Measurements from ENCODE around the gene EFNA5.

Gene EFNA5

DNA sequence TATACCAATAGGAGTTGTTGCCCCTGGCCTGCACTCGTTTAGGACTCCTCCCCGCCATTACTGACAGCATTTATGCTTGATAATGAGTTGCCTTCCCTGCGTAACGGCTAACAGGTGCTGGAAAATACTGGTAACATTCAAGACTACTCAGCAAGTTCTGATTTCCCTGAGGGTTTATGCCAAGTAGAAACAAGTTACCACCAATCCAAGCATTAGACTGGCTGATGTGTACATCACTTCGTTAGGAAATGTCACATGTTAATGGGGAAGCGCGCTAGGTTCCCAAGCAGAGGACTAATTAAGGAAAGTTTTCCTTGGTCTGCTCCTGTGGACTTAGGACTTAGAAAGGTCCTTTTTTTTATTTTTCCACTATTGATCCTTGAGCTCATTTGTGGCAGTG, 302.1 kb downstream of the EFNA5 start:
- no peak for ATAC-seq
- TF ChIP-seq CSRNP3 (CRISPR knock-in tag; IDR thresholded peaks at IDR 0.05), result no peak
- no peak for TF ChIP-seq GLIS3 (CRISPR knock-in tag; IDR thresholded peaks at IDR 0.05)
- TF ChIP-seq ZNF8 (CRISPR knock-in tag; IDR thresholded peaks at IDR 0.05), result no peak
- TF ChIP-seq ZNF565 (CRISPR knock-in tag; conservative IDR thresholded peaks at IDR 0.05; ENCODE audit: low read depth), result no peak
- no peak for TF ChIP-seq RARB (CRISPR knock-in tag; IDR thresholded peaks at IDR 0.05)
- TF ChIP-seq ZC3H10 (CRISPR knock-in tag; IDR thresholded peaks at IDR 0.05), result no peak

- TF ChIP-seq ZC3H10 (CRISPR knock-in tag; IDR thresholded peaks at IDR 0.05), result no peak
- no peak for TF ChIP-seq ARNTL (CRISPR knock-in tag; IDR thresholded peaks at IDR 0.05; ENCODE audit: borderline replicate concordance, low read depth)
- no peak for TF ChIP-seq ZNF70 (CRISPR knock-in tag; IDR thresholded peaks at IDR 0.05)
- TF ChIP-seq RARB (CRISPR knock-in tag; IDR thresholded peaks at IDR 0.05), result no peak
- TF ChIP-seq CSDC2 (CRISPR knock-in tag; IDR thresholded peaks at IDR 0.05), result no peak
- no peak for TF ChIP-seq OSR1 (CRISPR knock-in tag; IDR thresholded peaks at IDR 0.05)
- no peak for ATAC-seq
Observed at GRCh38 chr5:107367939-107368338, 302.8 kb downstream of the EFNA5 start.

DNA sequence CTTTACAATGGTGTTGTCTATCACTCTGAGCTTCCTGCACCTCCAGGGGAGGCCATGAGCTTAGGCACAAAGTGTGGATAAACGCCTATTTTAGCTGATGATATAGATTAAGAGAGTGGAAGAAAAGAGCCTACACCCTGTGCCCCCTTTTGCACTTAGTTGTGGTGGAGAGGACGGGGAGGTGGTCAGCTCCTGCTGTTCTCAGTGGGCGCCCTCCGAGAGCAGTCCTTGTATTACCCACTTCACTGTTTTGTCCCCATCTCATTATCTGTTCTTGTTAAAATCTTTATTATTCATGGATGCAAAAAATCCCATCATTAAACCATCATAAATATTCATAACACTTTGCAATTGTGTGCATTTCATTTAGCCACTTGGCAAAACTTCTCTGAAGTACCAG, 303.3 kb downstream of the EFNA5 start:
- TF ChIP-seq ZFP3 (CRISPR knock-in tag; IDR thresholded peaks at IDR 0.05) (no peak), ISL1 (CRISPR knock-in tag; IDR thresholded peaks at IDR 0.05) (no peak), BACH2 (CRISPR knock-in tag; IDR thresholded peaks at IDR 0.05; ENCODE audit: borderline replicate concordance) (no peak), GLIS3 (CRISPR knock-in tag; IDR thresholded peaks at IDR 0.05) (no peak), TCF4 (CRISPR knock-in tag; IDR thresholded peaks at IDR 0.05; ENCODE audit: borderline replicate concordance) (no peak), CSRNP3 (CRISPR knock-in tag; IDR thresholded peaks at IDR 0.05) (no peak), ARNTL (CRISPR knock-in tag; IDR thresholded peaks at IDR 0.05; ENCODE audit: borderline replicate concordance, low read depth) (no peak), TSHZ2 (CRISPR knock-in tag; IDR thresholded peaks at IDR 0.05) (no peak), OSR1 (CRISPR knock-in tag; IDR thresholded peaks at IDR 0.05) (no peak), ZNF70 (CRISPR knock-in tag; IDR thresholded peaks at IDR 0.05) (no peak), ZNF565 (CRISPR knock-in tag; conservative IDR thresholded peaks at IDR 0.05; ENCODE audit: low read depth) (no peak), RARB (CRISPR knock-in tag; IDR thresholded peaks at IDR 0.05) (no peak), ZFP30 (CRISPR knock-in tag; IDR thresholded peaks at IDR 0.05) (no peak), PPARA (CRISPR knock-in tag; IDR thresholded peaks at IDR 0.05; ENCODE audit: borderline replicate concordance) (no peak), ZNF8 (CRISPR knock-in tag; IDR thresholded peaks at IDR 0.05) (no peak), SNAI2 (CRISPR knock-in tag; IDR thresholded peaks at IDR 0.05) (no peak), CSDC2 (CRISPR knock-in tag; IDR thresholded peaks at IDR 0.05) (no peak)
- TF ChIP-seq, protein P1, sequence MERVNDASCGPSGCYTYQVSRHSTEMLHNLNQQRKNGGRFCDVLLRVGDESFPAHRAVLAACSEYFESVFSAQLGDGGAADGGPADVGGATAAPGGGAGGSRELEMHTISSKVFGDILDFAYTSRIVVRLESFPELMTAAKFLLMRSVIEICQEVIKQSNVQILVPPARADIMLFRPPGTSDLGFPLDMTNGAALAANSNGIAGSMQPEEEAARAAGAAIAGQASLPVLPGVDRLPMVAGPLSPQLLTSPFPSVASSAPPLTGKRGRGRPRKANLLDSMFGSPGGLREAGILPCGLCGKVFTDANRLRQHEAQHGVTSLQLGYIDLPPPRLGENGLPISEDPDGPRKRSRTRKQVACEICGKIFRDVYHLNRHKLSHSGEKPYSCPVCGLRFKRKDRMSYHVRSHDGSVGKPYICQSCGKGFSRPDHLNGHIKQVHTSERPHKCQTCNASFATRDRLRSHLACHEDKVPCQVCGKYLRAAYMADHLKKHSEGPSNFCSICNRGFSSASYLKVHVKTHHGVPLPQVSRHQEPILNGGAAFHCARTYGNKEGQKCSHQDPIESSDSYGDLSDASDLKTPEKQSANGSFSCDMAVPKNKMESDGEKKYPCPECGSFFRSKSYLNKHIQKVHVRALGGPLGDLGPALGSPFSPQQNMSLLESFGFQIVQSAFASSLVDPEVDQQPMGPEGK (CRISPR knock-in tag; IDR thresholded peaks at IDR 0.05; ENCODE audit: borderline replicate concordance), result no peak
- TF ChIP-seq, protein P2, sequence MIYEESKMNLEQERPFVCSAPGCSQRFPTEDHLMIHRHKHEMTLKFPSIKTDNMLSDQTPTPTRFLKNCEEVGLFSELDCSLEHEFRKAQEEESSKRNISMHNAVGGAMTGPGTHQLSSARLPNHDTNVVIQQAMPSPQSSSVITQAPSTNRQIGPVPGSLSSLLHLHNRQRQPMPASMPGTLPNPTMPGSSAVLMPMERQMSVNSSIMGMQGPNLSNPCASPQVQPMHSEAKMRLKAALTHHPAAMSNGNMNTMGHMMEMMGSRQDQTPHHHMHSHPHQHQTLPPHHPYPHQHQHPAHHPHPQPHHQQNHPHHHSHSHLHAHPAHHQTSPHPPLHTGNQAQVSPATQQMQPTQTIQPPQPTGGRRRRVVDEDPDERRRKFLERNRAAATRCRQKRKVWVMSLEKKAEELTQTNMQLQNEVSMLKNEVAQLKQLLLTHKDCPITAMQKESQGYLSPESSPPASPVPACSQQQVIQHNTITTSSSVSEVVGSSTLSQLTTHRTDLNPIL (CRISPR knock-in tag; IDR thresholded peaks at IDR 0.05; ENCODE audit: low read depth), result no peak
- ATAC-seq, result no peak
